Urinary bladder (tissue), 4 donors: ENCODE results near the gene CDC42BPB. TPM values are rescaled to one million over a fixed set of nuclear protein-coding genes. Genes with fewer than 3 reads are reported as not detected.

Experiments
- DNase-seq: peaks from one replicate; pipeline ENCODE4 v3.0.0-alpha.2; 2015; ENCODE audit errors: extremely low spot score
- H3K27ac ChIP-seq: one replicate; pipeline ENCODE4 v1.5.1; 2013; ENCODE audit warnings: low read depth, mild to moderate bottlenecking, moderate library complexity
- H3K36me3 ChIP-seq: one replicate; pipeline ENCODE4 v1.6.1; 2013; ENCODE audit warnings: mild to moderate bottlenecking, moderate library complexity; ENCODE audit not compliant: insufficient read depth
- H3K4me1 ChIP-seq: one replicate; pipeline ENCODE4 v1.6.1; 2013; ENCODE audit warnings: mild to moderate bottlenecking, moderate library complexity; ENCODE audit not compliant: insufficient read depth
- H3K4me3 ChIP-seq: one replicate; pipeline ENCODE4 v1.5.1; 2013; ENCODE audit warnings: low read depth, low read length
- WGBS: extraction: QIAGEN DNeasy Blood & Tissue Kit; methylation state at CpG from one replicate; pipeline ENCODE4 v1.1.7; 2013; 5-methylcytosine and 5-hydroxymethylcytosine counted together
- polyA plus RNA-seq: library from polyadenylated mRNA; stranded (reverse); fragments of 200-250 nt; gene quantifications from one replicate; pipeline ENCODE4 v1.2.3, GENCODE V29; 2013
- total RNA-seq: library from RNA; depleted of rRNA; stranded (reverse); fragments of >200 nt; gene quantifications from one replicate; pipeline ENCODE4 v1.2.3, GENCODE V29; 2014
- donor health status: healthy with polysubstance abuse.
- donor health status: healthy.

Gene CDC42BPB
- total and polyA plus RNA-seq, 2 donors = 68.9 to 74.4 TPM

- WGBS = 89% methylated on average over 21 of the region's 21 CpGs
- Histone ChIP-seq H3K4me3 (no peak overlapping the region), H3K36me3 (peaks cover 11% of the 10 kb centered on the region), H3K4me1 (no peaks in the 10 kb centered on the region), H3K27ac (no peak overlapping the region)
- no peak for DNase-seq
Measured at GRCh38 chr14:102966681-102967505, 90.5 kb downstream of the CDC42BPB start.

GRCh38 chr14:102965971-102966655, 91.2 kb downstream of the CDC42BPB start:
- DNase-seq = no peak
- H3K36me3 ChIP-seq = peaks cover 11% of the 10 kb centered on the region
- 94% methylated on average over 20 of the region's 20 CpGs for WGBS
- H3K27ac ChIP-seq = no peak overlapping the region
- no peaks in the 10 kb centered on the region for H3K4me1 ChIP-seq
- no peak overlapping the region for H3K4me3 ChIP-seq

GRCh38 chr14:102965282-102965681, 92.1 kb downstream of the CDC42BPB start:
- Histone ChIP-seq H3K4me1 (no peaks in the 10 kb centered on the region), H3K36me3 (peaks cover 11% of the 10 kb centered on the region), H3K27ac (no peak overlapping the region)

GRCh38 chr14:102964152-102964730, 93.1 kb downstream of the CDC42BPB start:
- Histone ChIP-seq H3K4me1 (no peaks in the 10 kb centered on the region), H3K27ac (no peak overlapping the region), H3K36me3 (peaks cover 7% of the 10 kb centered on the region), H3K4me3 (no peak overlapping the region)
- 96% methylated on average over 39 of the region's 39 CpGs for WGBS
- no peak for DNase-seq

More at GRCh38 chr14:102965282-102965681, 92.1 kb downstream of the CDC42BPB start:
- 93% methylated on average over 3 of the region's 3 CpGs for WGBS
- H3K4me3 ChIP-seq = no peak overlapping the region
- DNase-seq = no peak

DNA sequence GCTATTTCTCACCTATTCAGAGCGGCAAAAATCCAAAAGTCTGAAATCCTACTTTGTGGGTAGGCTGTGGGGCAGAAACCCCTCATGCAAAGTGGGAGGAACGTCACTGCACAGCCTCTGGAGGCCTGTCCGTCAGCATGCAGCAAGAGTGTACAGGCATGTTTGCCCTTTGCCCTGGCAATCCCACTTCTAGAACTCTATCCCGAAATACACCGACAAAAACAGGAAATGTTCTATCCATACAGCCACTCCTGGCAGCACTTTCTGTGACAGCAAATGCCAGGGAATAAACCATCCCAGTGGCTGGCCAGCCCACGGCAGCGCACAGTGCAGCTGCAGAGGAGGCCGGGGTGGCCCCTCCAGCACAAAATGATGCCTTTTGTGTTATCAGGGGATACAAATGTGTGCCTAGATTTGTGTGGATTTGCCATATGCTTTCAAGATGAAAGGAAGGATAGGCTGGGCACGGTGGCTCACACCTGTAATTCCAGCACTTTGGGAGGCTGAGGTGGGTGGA, 95.2 kb downstream of the CDC42BPB start:
- no peak overlapping the region for H3K27ac ChIP-seq
- H3K36me3 ChIP-seq = peaks cover 6% of the 10 kb centered on the region
- H3K4me3 ChIP-seq = no peak overlapping the region
- no peaks in the 10 kb centered on the region for H3K4me1 ChIP-seq
- no peak for DNase-seq
- WGBS = 92% methylated on average over 9 of the region's 9 CpGs

DNA sequence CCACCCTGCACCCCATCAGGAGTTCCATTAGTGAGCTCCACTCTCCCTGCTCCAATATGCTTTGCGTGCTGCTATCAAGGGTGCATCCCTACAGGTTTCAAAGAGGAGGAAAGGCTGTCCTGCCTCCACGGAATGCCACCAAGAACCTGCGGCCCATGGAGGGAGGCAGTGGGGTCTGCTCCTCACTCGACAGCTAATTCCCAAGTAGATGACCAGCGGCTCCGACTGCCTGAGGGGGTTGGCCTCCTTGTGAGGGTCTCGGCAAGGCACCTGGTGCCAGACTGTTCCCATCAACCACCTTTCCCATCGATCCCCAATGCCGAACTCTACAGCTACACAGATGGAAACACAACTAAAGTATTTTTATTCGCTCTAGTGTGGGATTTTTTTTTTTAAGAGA, 98.9 kb downstream of the CDC42BPB start:
- WGBS = 94% methylated on average over 10 of the region's 10 CpGs
- no peaks in the 10 kb centered on the region for H3K4me1 ChIP-seq
- no peak overlapping the region for H3K4me3 ChIP-seq
- peaks cover 11% of the 10 kb centered on the region for H3K36me3 ChIP-seq
- DNase-seq = no peak
- no peak overlapping the region for H3K27ac ChIP-seq

GRCh38 chr14:102957222-102957621, 100.1 kb downstream of the CDC42BPB start:
- 91% methylated on average over 10 of the region's 10 CpGs for WGBS
- no peak for DNase-seq
- Histone ChIP-seq H3K4me3 (no peak overlapping the region), H3K4me1 (no peaks in the 10 kb centered on the region), H3K36me3 (peaks cover 9% of the 10 kb centered on the region), H3K27ac (no peak overlapping the region)

DNA sequence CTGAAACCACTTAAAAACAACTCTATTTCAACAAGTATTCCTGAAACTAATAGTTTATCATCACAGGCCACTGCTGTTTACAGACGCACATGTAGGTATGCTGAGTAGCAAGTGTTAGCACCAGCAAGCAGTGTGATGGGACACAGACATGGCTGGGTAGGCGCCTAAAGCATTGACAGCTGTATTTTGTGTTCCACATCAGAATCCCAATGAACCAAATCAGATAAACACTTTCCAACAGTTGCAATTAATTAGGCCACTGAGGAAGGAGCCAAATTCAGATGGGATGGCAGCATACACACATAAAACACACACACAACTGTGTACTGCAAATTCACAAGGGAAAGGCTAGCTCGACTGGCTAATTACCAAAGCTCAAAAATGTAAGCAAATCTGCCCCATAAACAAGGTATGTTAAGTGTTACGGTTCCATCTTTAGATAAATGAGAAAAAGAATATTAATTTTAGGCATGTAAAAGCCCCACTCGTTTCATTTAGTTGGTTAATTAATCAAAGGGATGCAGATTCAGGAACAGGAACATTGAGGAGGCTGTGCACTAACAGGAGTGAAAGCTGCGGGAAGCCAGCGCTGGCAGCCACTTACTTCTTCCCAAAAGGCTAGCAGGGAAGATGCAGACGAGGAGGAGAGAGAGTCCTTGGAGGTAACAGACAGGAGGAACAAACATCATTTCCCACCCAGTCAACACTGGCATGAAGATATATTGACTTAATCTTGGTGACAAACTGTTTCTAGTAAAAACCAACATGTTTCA, 101.5 kb downstream of the CDC42BPB start:
- no peak for DNase-seq
- H3K4me3 ChIP-seq = no peak overlapping the region
- H3K27ac ChIP-seq = no peak overlapping the region
- H3K36me3 ChIP-seq = peaks cover 13% of the 10 kb centered on the region
- 70% methylated on average over 8 of the region's 8 CpGs for WGBS
- no peaks in the 10 kb centered on the region for H3K4me1 ChIP-seq

DNA sequence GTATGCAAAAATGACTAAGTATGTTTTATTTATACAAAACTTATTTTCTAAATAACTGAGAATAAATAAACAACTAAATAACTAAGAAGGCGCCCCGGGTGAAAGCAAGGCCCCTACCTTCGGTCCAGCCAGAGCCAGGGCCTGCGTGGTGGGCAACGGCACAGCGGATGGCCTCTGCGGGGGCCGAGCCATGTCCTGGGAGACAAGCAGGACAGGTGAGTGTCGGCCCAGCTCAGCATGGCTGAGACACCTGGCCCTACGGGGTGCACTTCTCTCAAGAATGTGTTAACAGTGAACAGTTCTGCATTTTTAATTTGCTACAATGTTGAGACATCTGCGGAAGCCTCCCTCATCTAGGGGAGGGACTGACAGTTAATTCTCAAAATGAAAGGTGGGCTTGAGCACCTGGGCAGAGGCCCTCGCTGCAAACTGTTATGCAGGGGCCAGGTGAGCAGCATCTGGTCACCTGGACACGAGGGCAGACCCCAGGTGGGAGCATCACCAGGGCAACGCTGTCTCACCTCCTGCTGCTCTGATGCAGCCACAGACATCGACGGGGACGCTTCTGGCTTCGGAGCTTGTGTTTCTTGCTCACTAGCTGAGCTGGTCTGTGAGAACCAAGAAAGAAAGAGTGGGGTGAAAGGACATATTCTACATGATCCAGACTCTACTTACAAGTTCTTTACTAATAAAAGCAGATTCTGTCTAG, 103.1 kb downstream of the CDC42BPB start:
- Histone ChIP-seq H3K4me1 (no peaks in the 10 kb centered on the region), H3K36me3 (peaks cover 12% of the 10 kb centered on the region), H3K4me3 (no peak overlapping the region), H3K27ac (no peak overlapping the region)
- DNase-seq = no peak
- WGBS = 92% methylated on average over 18 of the region's 18 CpGs

DNA sequence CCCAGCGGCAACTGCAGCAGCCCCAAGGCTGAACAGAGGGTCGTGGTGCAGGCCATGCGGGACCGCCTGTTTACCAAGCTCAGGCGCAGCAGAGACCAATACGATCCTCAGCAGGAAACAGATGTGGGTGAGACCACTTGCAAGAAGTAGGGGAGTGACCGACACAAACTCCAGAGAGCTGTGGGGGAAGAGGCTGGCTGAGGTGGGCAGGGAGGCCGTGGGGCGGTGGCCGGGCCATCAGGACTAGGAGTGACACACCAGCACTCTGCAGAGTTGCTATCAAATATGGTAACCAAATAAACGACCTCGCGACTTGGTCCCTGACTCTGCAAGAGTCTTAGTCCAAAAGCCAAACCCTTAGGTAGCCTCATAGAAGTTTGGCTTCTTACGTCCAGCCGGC, 104.2 kb downstream of the CDC42BPB start:
- no peak for DNase-seq
- WGBS = 89% methylated on average over 15 of the region's 15 CpGs
- H3K4me3 ChIP-seq = no peak overlapping the region
- peaks cover 11% of the 10 kb centered on the region for H3K36me3 ChIP-seq
- H3K27ac ChIP-seq = no peak overlapping the region
- H3K4me1 ChIP-seq = no peaks in the 10 kb centered on the region

DNA sequence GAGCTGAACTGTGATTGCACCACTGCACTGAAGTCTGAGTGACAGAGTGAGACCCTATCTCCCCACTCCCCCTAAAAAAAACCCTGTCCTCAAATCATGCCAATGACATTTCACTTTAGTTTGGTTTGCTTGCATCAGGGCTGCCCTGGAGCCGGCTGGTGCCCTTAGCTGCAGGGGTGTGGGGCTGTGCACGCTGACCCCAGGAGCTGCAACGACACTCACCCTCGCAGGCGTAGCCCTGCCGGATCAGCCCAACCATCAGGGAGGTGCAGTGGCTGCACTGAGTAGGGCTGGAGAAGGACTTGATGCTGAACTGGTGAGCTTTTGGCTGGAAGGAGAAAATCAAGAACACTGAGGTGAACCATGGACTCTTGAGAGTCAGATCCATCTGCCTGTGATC, 105.1 kb downstream of the CDC42BPB start:
- no peak for DNase-seq
- Histone ChIP-seq H3K36me3 (peaks cover 13% of the 10 kb centered on the region), H3K27ac (no peak overlapping the region), H3K4me1 (no peaks in the 10 kb centered on the region), H3K4me3 (no peak overlapping the region)
- 92% methylated on average over 6 of the region's 6 CpGs for WGBS

- Histone ChIP-seq H3K36me3 (peaks cover 14% of the 10 kb centered on the region), H3K4me1 (no peaks in the 10 kb centered on the region), H3K27ac (no peak overlapping the region), H3K4me3 (no peak overlapping the region)
- 79% methylated on average over 8 of the region's 8 CpGs for WGBS
- no peak for DNase-seq
Measured at GRCh38 chr14:102951799-102952198, 105.5 kb downstream of the CDC42BPB start.

DNA sequence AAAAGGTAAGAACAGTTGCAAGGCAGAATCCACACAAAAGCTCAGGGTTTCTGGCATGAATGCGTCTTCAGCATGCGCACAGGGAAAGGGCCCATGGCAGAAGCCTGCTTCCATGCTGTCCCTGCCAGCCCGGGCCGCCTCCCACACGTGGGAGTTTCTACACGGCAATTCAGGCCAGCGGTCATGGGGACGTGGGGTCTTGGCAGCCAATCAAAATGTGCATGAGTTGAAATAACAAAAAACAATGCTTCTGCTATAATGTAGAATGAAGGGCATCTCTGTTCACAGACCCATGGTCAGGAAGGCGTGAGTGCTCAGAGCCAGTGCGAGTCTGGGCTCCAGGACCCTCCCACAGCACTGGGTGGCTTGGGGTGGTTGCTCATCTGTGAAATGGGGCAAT, 106.3 kb downstream of the CDC42BPB start:
- no peak for DNase-seq
- peaks cover 14% of the 10 kb centered on the region for H3K36me3 ChIP-seq

More for the DNA sequence above, 106.3 kb downstream of the CDC42BPB start:
- H3K4me1 ChIP-seq = no peaks in the 10 kb centered on the region
- WGBS = 77% methylated on average over 10 of the region's 10 CpGs
- no peak overlapping the region for H3K4me3 ChIP-seq
- H3K27ac ChIP-seq = no peak overlapping the region
